GM19395 (cell line): Measurements from ENCODE around the gene SLC49A4.
A peak's percentile ranks its signal among the peaks of the same experiment; 100 is the strongest.

Experiments used
- ATAC-seq: cut with Tn5 transposase; IDR thresholded peaks from one replicate; pipeline ENCODE4 v1.9.1; 2021; ENCODE audit warnings: mild to moderate bottlenecking, moderate library complexity; ENCODE audit not compliant: unreplicated experiment

SLC49A4 gene

DNA sequence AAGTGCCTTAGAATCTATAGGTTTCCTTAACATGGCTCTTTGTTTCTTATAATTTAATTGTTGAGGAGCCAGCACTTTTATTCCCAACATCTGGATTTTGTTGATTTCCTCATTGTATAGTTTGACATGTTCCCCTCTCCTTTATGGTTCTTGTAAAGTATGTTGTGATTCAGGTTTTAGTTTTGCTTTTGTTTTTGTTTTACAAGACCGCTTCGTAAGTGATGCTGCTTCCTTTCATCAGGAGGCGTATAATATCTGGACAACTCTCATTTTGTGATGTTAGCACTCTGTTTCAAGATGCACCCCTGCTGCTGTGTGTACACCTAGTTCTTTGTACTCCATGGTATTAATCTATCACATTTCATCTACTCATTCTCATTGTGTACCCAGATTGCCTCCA is 48.7 kb downstream of the SLC49A4 start:
- no peak for ATAC-seq

GRCh38 chr3:122857019-122857418 is 62.1 kb downstream of the SLC49A4 start:
- no peak for ATAC-seq

- no peak for ATAC-seq
These were observed 63.5 kb downstream of the SLC49A4 start for GRCh38 chr3:122858373-122858772.

DNA sequence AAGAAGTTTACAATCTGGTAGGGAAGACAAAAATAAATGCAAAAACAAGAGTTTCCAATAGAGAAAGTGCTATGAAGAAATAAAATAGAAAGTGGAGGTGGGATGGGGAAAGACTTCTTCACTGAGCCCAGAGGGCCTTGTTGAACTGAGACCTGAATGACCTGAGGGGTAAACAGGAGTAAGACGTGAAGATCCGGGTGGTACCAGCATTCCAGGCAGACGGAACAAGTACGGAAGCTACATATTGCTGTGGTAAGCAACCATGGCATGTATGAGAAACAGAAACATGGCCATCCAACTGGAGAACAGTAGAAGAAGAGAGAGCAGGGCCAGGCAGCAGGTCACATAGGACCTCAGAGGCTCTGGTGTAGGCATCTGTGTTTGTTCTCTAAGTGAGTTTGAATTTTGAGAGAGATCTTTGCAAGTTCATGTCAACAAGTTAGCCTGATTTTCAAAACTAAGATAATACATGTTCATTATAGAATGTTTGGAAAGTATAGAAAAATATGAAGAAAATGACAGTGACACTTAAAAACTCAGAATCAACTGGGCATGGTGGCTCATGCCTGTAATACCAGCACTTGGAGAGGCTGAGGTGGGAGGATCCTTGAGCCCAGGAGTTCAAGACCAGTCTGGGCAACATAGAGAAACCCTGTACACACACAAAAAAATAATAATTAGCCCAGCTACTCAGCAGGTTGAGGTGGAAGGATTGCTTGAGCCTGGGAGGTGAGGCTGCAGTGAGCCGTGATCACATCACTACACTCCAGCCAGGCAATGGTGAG is 64.3 kb downstream of the SLC49A4 start:
- ATAC-seq: no peak

DNA sequence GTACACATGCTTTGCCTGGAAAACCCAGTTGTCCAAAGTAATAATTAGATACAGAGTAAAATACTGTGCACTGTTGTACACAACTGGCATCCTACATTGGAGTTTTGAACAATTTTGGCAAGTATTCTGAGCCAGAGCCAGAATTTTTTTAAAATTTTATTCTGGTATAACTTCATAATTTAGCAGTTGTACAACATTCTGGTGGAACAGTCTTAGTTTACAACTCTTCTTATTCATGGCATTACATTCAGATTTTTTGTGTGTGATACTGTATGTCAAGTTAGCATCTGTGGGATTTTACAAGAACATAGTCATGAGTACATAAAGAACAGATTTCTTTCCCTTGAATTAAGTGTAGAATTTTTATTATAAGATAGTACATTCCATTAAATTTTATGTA is 67.5 kb downstream of the SLC49A4 start:
- ATAC-seq: no peak

DNA sequence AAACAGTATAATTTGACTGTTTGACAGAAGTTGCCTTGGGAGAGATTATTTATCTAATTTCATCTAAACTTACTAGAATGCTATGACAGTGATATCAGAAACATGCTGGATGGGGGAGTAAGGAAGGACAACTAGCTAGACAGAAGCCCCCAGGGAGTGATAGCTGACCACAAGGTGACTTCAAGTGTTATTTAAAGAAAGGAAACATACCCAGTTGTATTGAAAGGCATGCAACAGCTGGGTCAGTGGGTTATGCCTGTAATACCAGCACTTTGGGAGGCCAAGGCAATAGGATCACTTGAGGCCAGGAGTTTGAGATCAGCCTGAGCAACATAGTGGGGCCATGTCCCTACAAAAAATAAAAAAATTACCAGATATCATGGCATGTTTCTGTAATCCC is 69.6 kb downstream of the SLC49A4 start:
- no peak for ATAC-seq

DNA sequence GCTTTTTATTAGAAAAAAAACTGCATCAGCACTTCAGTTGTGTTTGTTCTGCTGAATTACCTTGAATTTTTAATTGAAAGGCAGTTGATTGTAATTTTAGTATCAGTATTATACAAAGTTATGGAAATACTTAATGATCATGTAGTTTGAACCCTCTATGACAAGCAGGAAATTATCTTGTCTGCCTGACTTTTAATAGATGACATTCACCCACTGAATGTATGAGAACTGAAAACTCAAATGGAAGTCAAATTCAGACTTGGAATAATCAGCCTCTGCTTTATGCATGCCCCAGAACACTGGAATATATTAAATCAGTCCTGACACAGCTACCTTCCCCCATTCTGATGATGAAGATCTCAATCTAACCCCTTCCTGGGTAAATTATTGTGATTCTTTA is 73.5 kb downstream of the SLC49A4 start:
- ATAC-seq: no peak

GRCh38 chr3:122873741-122874515 is 79.1 kb downstream of the SLC49A4 start:
- no peak for ATAC-seq

GRCh38 chr3:122875547-122876127 is 80.8 kb downstream of the SLC49A4 start:
- no peak for ATAC-seq

DNA sequence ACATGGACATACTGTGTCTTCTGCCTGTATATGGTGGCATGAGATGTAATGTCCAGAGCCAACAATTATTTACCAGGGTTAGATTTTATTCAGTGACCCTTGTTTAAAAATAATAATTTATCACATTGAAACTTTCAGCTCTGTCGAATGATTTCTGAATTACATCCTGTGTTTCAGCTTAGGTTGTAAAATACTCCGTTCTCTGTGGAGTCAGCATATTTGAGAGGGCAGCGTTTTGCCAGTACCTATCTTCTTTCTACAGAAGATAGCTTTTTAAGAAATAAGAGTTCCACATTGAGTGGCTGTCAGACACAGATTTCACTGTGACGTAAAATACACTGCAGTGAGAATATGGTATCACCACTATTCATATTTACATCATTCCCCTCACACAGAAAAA is 85.3 kb downstream of the SLC49A4 start:
- ATAC-seq: no peak

- ATAC-seq: no peak
These were observed 85.8 kb downstream of the SLC49A4 start for GRCh38 chr3:122880624-122881023.

DNA sequence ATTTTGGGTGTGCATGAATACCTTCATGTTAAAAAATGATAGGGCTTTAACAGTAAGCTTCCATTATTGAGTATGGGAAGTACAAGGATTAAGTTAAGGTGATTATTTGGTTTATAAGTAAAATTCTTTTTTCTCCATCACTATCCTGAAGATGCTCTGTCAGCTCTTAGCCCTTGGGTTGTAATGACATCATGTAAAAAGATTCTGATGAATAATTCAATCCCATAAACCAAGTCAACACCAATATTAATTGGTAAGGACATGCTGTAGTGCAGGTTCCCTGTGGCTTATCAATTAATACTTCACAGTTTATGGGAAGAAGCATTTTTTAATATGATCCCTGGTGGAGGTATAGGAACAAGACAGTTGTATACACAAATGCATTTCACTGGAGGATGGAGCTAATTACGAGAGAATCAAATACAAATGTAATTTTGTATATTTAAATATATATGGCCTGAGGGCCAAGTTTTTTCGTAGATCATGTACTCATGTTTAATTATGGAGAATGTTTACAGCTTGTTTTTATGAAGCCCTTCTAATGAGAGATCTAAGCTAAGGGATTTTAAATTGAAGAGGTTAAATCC is 87.6 kb downstream of the SLC49A4 start:
- no peak for ATAC-seq

DNA sequence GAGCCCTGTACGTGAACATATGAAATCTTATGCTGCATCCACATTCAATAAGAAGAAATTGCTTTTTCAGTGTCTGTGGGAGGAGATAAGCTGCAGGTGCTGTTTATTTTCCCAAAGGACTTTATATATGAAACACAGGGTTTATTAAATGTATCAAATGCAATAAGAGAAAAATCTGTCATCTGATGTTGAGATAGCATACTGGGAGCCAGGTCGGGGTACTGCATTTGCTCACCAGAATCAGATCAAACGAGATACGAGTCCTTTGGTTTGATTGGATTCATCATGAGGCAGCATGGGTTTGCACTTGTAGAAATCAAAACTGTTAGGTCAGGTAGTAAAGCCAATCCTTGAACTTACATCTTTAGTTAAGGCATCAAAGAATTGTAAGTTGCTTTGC is 91.4 kb downstream of the SLC49A4 start:
- no peak for ATAC-seq

DNA sequence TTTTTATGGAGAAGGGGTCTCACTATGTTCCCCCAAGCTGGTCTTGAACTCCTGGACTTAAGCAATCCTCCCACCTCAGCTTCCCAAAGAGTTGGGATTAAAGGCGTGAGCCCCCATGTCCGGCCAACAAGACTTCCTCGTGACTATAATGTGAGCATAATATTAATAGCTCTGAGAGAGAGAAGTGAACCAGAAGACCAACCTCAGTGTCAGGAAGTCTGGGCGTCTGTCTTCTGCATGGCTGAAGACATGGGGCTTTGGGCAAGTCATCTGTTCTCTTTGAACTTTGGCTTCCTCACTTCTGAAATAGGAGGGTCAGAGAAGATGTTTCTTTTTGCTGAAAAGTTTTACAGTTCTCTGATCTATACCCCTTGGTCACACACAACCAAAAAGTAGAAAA is 92.1 kb downstream of the SLC49A4 start:
- ATAC-seq: no peak

DNA sequence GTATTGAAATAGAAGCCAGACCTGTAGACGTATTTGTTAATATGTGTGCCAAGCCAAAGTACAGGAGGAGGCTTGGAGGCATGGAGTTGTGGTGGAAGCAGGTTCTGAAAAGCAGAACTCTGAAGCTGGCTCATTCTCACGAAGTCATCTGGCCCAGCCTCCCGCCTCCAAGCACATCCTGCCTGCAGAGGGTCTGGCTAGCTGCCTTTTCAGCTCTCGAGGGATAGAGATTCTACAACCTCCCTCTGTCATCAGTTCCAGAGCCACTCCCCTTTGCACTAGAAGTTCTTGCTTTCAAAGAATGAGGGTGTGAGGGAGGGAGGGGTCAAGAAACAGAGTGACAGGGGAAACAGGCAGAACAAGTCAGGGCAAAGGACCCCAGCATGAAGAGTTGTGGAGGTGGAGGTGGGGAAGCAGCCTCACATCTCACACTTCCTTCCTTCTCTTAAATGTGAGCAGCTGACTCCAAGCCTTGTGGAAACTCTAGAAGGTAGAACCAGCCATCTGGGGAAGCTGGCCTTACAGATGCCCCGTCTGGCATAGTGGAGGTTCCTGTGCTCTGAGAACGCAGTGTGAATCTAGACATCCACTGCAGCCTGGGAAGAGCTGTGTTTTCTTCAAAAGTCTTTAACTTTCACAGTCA is 95.3 kb downstream of the SLC49A4 start:
- peak; percentile 58 for ATAC-seq

DNA sequence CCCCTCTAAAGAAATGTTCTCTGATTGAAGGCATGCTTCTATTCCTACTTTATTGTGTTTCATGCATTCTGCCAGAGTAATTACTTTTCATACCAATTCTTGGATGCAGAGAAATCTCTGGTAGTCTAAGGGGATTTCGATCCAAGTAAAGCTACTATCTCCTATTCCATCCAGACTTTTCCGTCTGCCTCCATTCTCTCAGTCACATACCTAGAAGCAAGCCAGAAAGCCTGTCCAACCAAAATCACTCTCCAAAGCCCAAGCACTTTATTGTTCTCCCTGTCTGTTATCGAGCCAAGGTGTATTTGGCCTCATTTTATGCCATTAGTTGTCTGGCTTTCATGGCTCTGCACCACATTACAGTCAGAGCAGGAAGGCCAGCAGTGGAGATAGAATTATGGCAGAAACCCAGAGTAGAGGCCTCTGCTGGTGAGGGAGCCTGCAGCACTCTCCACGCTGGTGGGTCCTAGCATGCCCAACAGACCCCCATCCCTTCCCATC is 95.9 kb downstream of the SLC49A4 start:
- no peak for ATAC-seq

- ATAC-seq: no peak
These were observed 97.5 kb downstream of the SLC49A4 start for GRCh38 chr3:122892118-122892960.

- no peak for ATAC-seq
These were observed 98.4 kb downstream of the SLC49A4 start for GRCh38 chr3:122893282-122893681.

DNA sequence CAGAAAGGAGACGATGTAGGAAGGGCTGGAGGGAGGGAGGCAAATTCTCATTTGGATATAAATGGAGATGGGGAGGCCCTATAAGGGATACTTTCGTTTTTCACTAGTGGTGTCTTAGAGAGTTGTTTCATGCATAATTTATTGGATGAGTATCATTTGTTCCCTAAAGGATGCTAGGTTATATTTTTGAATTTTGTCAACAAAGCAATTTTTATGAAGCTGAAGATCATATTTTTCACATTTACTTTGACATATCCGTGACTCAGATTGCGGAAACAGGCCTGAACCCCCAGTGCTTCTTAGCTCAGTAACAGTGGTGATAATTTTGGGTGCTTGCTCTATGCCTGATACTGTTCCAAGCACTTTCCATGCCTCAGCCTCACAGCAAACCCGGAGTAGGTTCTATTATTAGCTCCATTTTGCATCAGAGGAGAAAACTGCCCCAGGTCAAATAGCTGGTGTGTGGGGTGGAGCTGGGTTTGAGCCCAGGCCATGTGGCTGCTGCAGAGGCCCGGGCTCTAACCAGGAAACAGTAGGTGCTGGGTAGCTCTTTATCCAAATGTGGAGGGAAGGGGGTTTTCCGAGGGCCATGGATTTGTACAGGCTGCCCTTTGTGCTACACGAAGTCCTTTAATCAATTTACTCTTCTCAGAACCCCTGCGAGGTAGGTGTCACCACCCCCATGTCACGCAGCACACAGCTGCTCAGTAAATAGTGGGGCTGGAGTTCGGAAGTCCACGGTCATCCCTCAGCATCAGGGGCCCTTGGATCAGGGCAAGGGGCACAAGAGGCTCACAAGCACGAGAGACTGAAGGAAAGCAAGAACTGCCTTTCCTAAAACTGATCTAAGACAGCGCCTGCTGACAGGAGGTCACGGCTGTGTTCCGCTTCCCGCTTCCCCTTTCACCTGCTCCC is 99.1 kb downstream of the SLC49A4 start:
- no peak for ATAC-seq
